A549 (cell line): ENCODE results near the gene DPPA4. TPM values are rescaled to one million over a fixed set of nuclear protein-coding genes. Genes with fewer than 3 reads are reported as not detected.

Experiments used
- ATAC-seq, 2 experiments: fragments of 200-7000 bp in 1 of 2; fragments of >200 bp in 1 of 2; cut with Nextera tagmentation in 1 of 2; cut with Tn5 transposase in 1 of 2; 3 replicates each; pipeline versions ENCODE4 v1.8.0 to v1.9.1; 2018 to 2020; ENCODE audit warnings: mild to moderate bottlenecking in 1 of 2, moderate library complexity in 1 of 2
- CTCF ChIA-PET: fragments of 300-600 bp; sonication (Branson Sonifier 250); formaldehyde crosslinking; extraction: SDS; loops from one replicate; lab custom pipeline; 2021; ENCODE audit warnings: antibody characterized with exemption, inconsistent platforms; lab: Yijun Ruan, JAX
- POLR2A ChIA-PET: fragments of 350-600 bp; formaldehyde crosslinking; extraction: SDS; loops from one replicate; lab custom pipeline; 2021; ENCODE audit warnings: antibody characterized with exemption, inconsistent platforms; lab: Yijun Ruan, JAX
- DNase-seq, 2 experiments: peaks; one replicate each; pipeline versions ENCODE4 v3.0.0 to v3.0.0-alpha.2; 2011 to 2016; ENCODE audit warnings: low read depth in 1 of 2, low spot score in 1 of 2
- FAIRE-seq: peaks from 2 replicates; lab custom pipeline; 2011; peaks lifted over from hg19 to GRCh38; lab: Jason Lieb, UNC
- H3K27ac ChIP-seq, 2 experiments: fragments of >200 bp; sonication (Bioruptor Twin); formaldehyde crosslinking; 3 replicates each; pipeline ENCODE4 v1.5.1; 2016 to 2017
- H3K4me1 ChIP-seq: fragments of >200 bp; sonication (Bioruptor Twin); formaldehyde crosslinking; 3 replicates; pipeline ENCODE4 v1.6.1; 2016
- H3K4me2 ChIP-seq: fragments of >200 bp; sonication (Bioruptor Twin); formaldehyde crosslinking; 3 replicates; pipeline ENCODE4 v1.6.1; 2016
- H3K4me3 ChIP-seq: fragments of >200 bp; sonication (Bioruptor Twin); formaldehyde crosslinking; 3 replicates; pipeline ENCODE4 v1.5.1; 2016
- H3K9me3 ChIP-seq: fragments of >200 bp; sonication (Bioruptor Twin); formaldehyde crosslinking; 3 replicates; pipeline ENCODE4 v1.6.1; 2016
- BCL3 ChIP-seq: fragments of >200 bp; sonication (Bioruptor Twin); formaldehyde crosslinking; IDR thresholded peaks from 3 replicates; pipeline ENCODE4 v1.6.1; 2016
- CBX2 ChIP-seq: fragments of 200-600 bp; sonication (generic); IDR thresholded peaks from 2 replicates; pipeline ENCODE4 v1.6.1; 2016; ENCODE audit warnings: low read depth, mild to moderate bottlenecking, borderline replicate concordance
- CHD2 ChIP-seq: fragments of 150-350 bp; IDR thresholded peaks from 2 replicates; pipeline ENCODE4 v1.6.1; 2014; ENCODE audit warnings: low read length; ENCODE audit not compliant: partially characterized antibody
- CTCF ChIP-seq: fragments of >200 bp; sonication (Bioruptor Twin); formaldehyde crosslinking; IDR thresholded peaks from 3 replicates; pipeline ENCODE4 v1.5.1; 2016
- EHF ChIP-seq: fragments of 250-450 bp; sonication (Bioruptor Pico); IDR thresholded peaks from 2 replicates; pipeline ENCODE4 v1.5.0; 2020; ENCODE audit warnings: mild to moderate bottlenecking
- EP300 ChIP-seq, 2 experiments: fragments of >200 bp; sonication (Bioruptor Twin); formaldehyde crosslinking; IDR thresholded peaks; 2 replicates in 1 of 2; 3 replicates in 1 of 2; pipeline ENCODE4 v1.6.1; 2016 to 2017
- ESRRA ChIP-seq: fragments of 150-350 bp; IDR thresholded peaks from 2 replicates; pipeline ENCODE4 v1.6.1; 2014; ENCODE audit warnings: mild to moderate bottlenecking, low read length, borderline replicate concordance
- FOSL2 ChIP-seq, 2 experiments: fragments of 450-650 bp in 1 of 2; fragments of >200 bp in 1 of 2; sonication (Bioruptor Twin) in 1 of 2; formaldehyde crosslinking; IDR thresholded peaks; 2 replicates each; pipeline versions ENCODE4 v1.5.0 to v1.6.1; 2016 to 2020; ENCODE audit warnings: mild to moderate bottlenecking in 1 of 2, moderate library complexity in 1 of 2
- FOXS1 ChIP-seq: fragments of 250-450 bp; sonication (Bioruptor Pico); IDR thresholded peaks from 2 replicates; pipeline ENCODE4 v1.5.0; 2020; ENCODE audit warnings: mild to moderate bottlenecking, moderate library complexity
- HES2 ChIP-seq: fragments of >200 bp; sonication (Bioruptor Twin); formaldehyde crosslinking; IDR thresholded peaks from 2 replicates; pipeline ENCODE4 v1.6.1; 2016
- HOXB13 ChIP-seq: fragments of 250-450 bp; sonication (Bioruptor Pico); IDR thresholded peaks from 2 replicates; pipeline ENCODE4 v1.5.0; 2020; ENCODE audit warnings: low read depth, mild to moderate bottlenecking, moderate library complexity
- JUN ChIP-seq, 2 experiments: fragments of >200 bp; sonication (Bioruptor Twin); formaldehyde crosslinking; IDR thresholded peaks; 2 replicates in 1 of 2; 3 replicates in 1 of 2; pipeline ENCODE4 v1.6.1; 2016 to 2017
- KDM1A ChIP-seq: fragments of 200-600 bp; sonication (generic); IDR thresholded peaks from 2 replicates; pipeline ENCODE4 v1.6.1; 2016; ENCODE audit warnings: low read depth, mild to moderate bottlenecking
- KDM5A ChIP-seq: fragments of 200-600 bp; sonication (generic); IDR thresholded peaks from 2 replicates; pipeline ENCODE4 v1.6.1; 2016; ENCODE audit warnings: antibody characterized with exemption, mild to moderate bottlenecking
- MYC ChIP-seq: IDR thresholded peaks from 2 replicates; pipeline ENCODE4 v1.6.1; 2012; ENCODE audit warnings: mild to moderate bottlenecking, inconsistent platforms, low read length, improper control_type of control experiment, borderline replicate concordance
- POLR2A ChIP-seq: IDR thresholded peaks from 2 replicates; pipeline ENCODE4 v1.6.1; 2012; ENCODE audit warnings: mild to moderate bottlenecking, low read length
- RARB ChIP-seq: fragments of 250-450 bp; sonication (Bioruptor Pico); IDR thresholded peaks from 2 replicates; pipeline ENCODE4 v1.8.0; 2021; ENCODE audit warnings: mild to moderate bottlenecking, moderate library complexity
- RNF2 ChIP-seq: fragments of 200-600 bp; sonication (generic); IDR thresholded peaks from 2 replicates; pipeline ENCODE4 v1.6.1; 2016; ENCODE audit warnings: low read depth, mild to moderate bottlenecking, antibody characterized with exemption, moderate library complexity, borderline replicate concordance
- SMC3 ChIP-seq: fragments of >200 bp; sonication (Bioruptor Twin); formaldehyde crosslinking; IDR thresholded peaks from 3 replicates; pipeline ENCODE4 v1.6.1; 2018; ENCODE audit warnings: inconsistent platforms
- ZFP36 ChIP-seq: fragments of 450-650 bp; IDR thresholded peaks from 2 replicates; pipeline ENCODE4 v1.6.1; 2014; ENCODE audit warnings: borderline replicate concordance; ENCODE audit not compliant: partially characterized antibody
- WGBS: methylation state at CpG from one replicate; pipeline ENCODE4 v1.1.6; 2017; ENCODE audit errors: missing lambda C conversion rate; 5-methylcytosine and 5-hydroxymethylcytosine counted together
- polyA plus RNA-seq, 4 experiments: library from polyadenylated mRNA; depleted of rRNA in 3 of 4; stranded (reverse); fragments of >200 nt; fragmentation: RNase III in 1 of 4; extraction: RNeasy Plus Mini Kit Qiagen cat#74134 plus additional on column Dnase treatment in 1 of 4; gene quantifications; 2 replicates in 3 of 4; 3 replicates in 1 of 4; pipeline ENCODE4 v1.2.3, GENCODE V29; 2011 to 2017

The DPPA4 gene
- polyA plus RNA-seq, 2 of the 4 experiments (the other 2 are of a cell fraction), result not detected

GRCh38 chr3:109356442-109357155 lies 19.3 kb upstream of the DPPA4 start:
- no peak for FAIRE-seq
- ATAC-seq, result no peak
- POLR2A ChIA-PET, result no interaction called here

GRCh38 chr3:109355625-109356441 lies 18.5 kb upstream of the DPPA4 start:
- no peak for ATAC-seq

More at GRCh38 chr3:109356442-109357155, 19.3 kb upstream of the DPPA4 start:
- WGBS, result 61% methylated on average over 3 of the region's 3 CpGs
- Histone ChIP-seq H3K9me3 (no peaks in the 10 kb centered on the region; the same call in 2 of the 3 replicates), H3K27ac (peak overlapping the region in 1 of 2 experiments; percentile 5; a peak in 1 of 6 replicates), H3K4me1 (peaks cover 15% of the 10 kb centered on the region; the same call in 2 of the 3 replicates), H3K4me2 (no peak overlapping the region), H3K4me3 (no peak overlapping the region)
- no peak for DNase-seq
- TF ChIP-seq ZFP36, result no peak
- TF ChIP-seq BCL3, result no peak
- TF ChIP-seq HES2, result no peak
- TF ChIP-seq SMC3, result no peak
- no peak for TF ChIP-seq FOXS1 (CRISPR knock-in tag)
- TF ChIP-seq JUN (IDR thresholded peaks at IDR 0.05), result no peak
- no peak for TF ChIP-seq RARB (CRISPR knock-in tag)
- TF ChIP-seq CBX2, result no peak
- TF ChIP-seq EHF (CRISPR knock-in tag), result no peak
- TF ChIP-seq KDM5A, result no peak
- no peak for TF ChIP-seq RNF2
- TF ChIP-seq HOXB13 (CRISPR knock-in tag), result no peak
- TF ChIP-seq FOSL2 (IDR thresholded peaks at IDR 0.05), result no peak
- TF ChIP-seq FOSL2 (CRISPR knock-in tag; IDR thresholded peaks at IDR 0.05), result no peak
- CTCF ChIA-PET, result no interaction called here

More at GRCh38 chr3:109355625-109356441, 18.5 kb upstream of the DPPA4 start:
- POLR2A ChIA-PET, result no interaction called here
- FAIRE-seq, result no peak
- Histone ChIP-seq H3K9me3 (no peaks in the 10 kb centered on the region; the same call in 2 of the 3 replicates), H3K27ac (no peak overlapping the region), H3K4me2 (no peak overlapping the region), H3K4me3 (no peak overlapping the region)
- 60% methylated on average over 8 of the region's 8 CpGs for WGBS
- TF ChIP-seq CTCF, result no peak
- no peak for TF ChIP-seq RNF2
- TF ChIP-seq POLR2A, result no peak
- no peak for TF ChIP-seq BCL3
- TF ChIP-seq CHD2, result no peak
- no peak for TF ChIP-seq ESRRA
- no peak for TF ChIP-seq MYC
- no peak for TF ChIP-seq EP300 (IDR thresholded peaks at IDR 0.05)
- TF ChIP-seq FOXS1 (CRISPR knock-in tag), result no peak
- TF ChIP-seq KDM1A, result no peak
- TF ChIP-seq, all 56 proteins: peak for 0
- H3K4me1 ChIP-seq, result peaks cover 15% of the 10 kb centered on the region; the same call in 2 of the 3 replicates
- CTCF ChIA-PET, result no interaction called here
- DNase-seq, result no peak
